Astrocyte (in vitro differentiated cells and primary cell): ENCODE results near the gene LIPC.

Experiments
- EZH2 ChIP-seq: IDR thresholded peaks from 2 replicates; pipeline ENCODE4 v1.6.1; 2012; ENCODE audit warnings: mild to moderate bottlenecking, low read length, inconsistent platforms; ENCODE audit not compliant: insufficient read depth
- TF ChIP-seq, protein P1 (sequence below): IDR thresholded peaks from 2 replicates; pipeline ENCODE4 v1.5.1; 2011; ENCODE audit warnings: low read depth, mild to moderate bottlenecking, inconsistent platforms, low read length, moderate library complexity; ENCODE audit not compliant: insufficient read depth

- TF ChIP-seq, protein P1, sequence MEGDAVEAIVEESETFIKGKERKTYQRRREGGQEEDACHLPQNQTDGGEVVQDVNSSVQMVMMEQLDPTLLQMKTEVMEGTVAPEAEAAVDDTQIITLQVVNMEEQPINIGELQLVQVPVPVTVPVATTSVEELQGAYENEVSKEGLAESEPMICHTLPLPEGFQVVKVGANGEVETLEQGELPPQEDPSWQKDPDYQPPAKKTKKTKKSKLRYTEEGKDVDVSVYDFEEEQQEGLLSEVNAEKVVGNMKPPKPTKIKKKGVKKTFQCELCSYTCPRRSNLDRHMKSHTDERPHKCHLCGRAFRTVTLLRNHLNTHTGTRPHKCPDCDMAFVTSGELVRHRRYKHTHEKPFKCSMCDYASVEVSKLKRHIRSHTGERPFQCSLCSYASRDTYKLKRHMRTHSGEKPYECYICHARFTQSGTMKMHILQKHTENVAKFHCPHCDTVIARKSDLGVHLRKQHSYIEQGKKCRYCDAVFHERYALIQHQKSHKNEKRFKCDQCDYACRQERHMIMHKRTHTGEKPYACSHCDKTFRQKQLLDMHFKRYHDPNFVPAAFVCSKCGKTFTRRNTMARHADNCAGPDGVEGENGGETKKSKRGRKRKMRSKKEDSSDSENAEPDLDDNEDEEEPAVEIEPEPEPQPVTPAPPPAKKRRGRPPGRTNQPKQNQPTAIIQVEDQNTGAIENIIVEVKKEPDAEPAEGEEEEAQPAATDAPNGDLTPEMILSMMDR = no peak
- no peak for TF ChIP-seq EZH2
Observed at GRCh38 chr15:58472221-58472620, 40.4 kb downstream of the LIPC start.
